Caco-2 (cell line): ENCODE data around the gene NRSN2. TPM values are rescaled to one million over a fixed set of nuclear protein-coding genes. Genes with fewer than 3 reads are reported as not detected.
"Not testable (repeated sequence)": the region's sequence is repeated elsewhere in the genome, so short reads cannot be mapped to it uniquely, and the experiment has no call there.

ENCODE experiments used
- BruUV-seq: library from RNA; stranded (reverse); fragments of 400-500 nt; replicated peaks from 2 replicates; lab custom pipeline; 2021; lab: Mats Ljungman, UMichigan
- CTCF ChIA-PET: fragments of 300-600 bp; sonication (Branson Sonifier 250); formaldehyde crosslinking; loops from one replicate; lab custom pipeline; 2022; ENCODE audit warnings: antibody characterized with exemption; lab: Charles Lee
- POLR2A ChIA-PET: fragments of 300-600 bp; sonication (Branson Sonifier 250); formaldehyde crosslinking; loops from one replicate; lab custom pipeline; 2022; ENCODE audit warnings: antibody characterized with exemption; lab: Charles Lee
- DNase-seq, 2 experiments: peaks; one replicate each; pipeline versions ENCODE4 v3.0.0 to v3.0.0-alpha.2; 2020 to 2022
- H3K27me3 ChIP-seq: replicated peaks from 2 replicates; pipeline ENCODE4 v1.6.0; 2011; ENCODE audit warnings: low read length; ENCODE audit not compliant: control insufficient read depth, insufficient read depth
- H3K36me3 ChIP-seq: 2 replicates; pipeline ENCODE4 v1.5.1; 2011; ENCODE audit warnings: low read length; ENCODE audit not compliant: control insufficient read depth, insufficient read depth
- H3K4me1 ChIP-seq: fragments of 250-450 bp; sonication (Bioruptor Pico); 2 replicates; pipeline ENCODE4 v1.5.1; 2020; ENCODE audit warnings: mild to moderate bottlenecking
- H3K4me3 ChIP-seq: 2 replicates; pipeline ENCODE4 v1.5.1; 2011; ENCODE audit warnings: low read depth, mild to moderate bottlenecking, control low read depth, low read length
- H3K9me3 ChIP-seq: fragments of 250-450 bp; sonication (Bioruptor Pico); 2 replicates; pipeline ENCODE4 v1.5.1; 2020; ENCODE audit warnings: mild to moderate bottlenecking, moderate library complexity
- H3K27ac Mint-ChIP-seq: one replicate; pipeline ENCODE4 v1.8.0; 2022; ENCODE audit warnings: mixed read lengths; ENCODE audit not compliant: unreplicated experiment
- H3K27me3 Mint-ChIP-seq: one replicate; pipeline ENCODE4 v1.8.0; 2022; ENCODE audit warnings: mixed read lengths; ENCODE audit not compliant: insufficient read depth, unreplicated experiment
- H3K36me3 Mint-ChIP-seq: one replicate; pipeline ENCODE4 v1.8.0; 2022; ENCODE audit warnings: mild to moderate bottlenecking, mixed read lengths; ENCODE audit not compliant: insufficient read depth, unreplicated experiment
- H3K4me1 Mint-ChIP-seq: one replicate; pipeline ENCODE4 v1.8.0; 2022; ENCODE audit warnings: low read depth, mixed read lengths; ENCODE audit not compliant: unreplicated experiment
- H3K4me3 Mint-ChIP-seq: one replicate; pipeline ENCODE4 v1.8.0; 2022; ENCODE audit warnings: mild to moderate bottlenecking, moderate library complexity, mixed read lengths; ENCODE audit not compliant: unreplicated experiment
- H3K9me3 Mint-ChIP-seq: one replicate; pipeline ENCODE4 v1.8.0; 2022; ENCODE audit warnings: mixed read lengths; ENCODE audit not compliant: unreplicated experiment
- CTCF ChIP-seq, 2 experiments: fragments of 200-600 bp in 1 of 2; IDR thresholded peaks; 1 replicate in 1 of 2; 2 replicates in 1 of 2; pipeline versions ENCODE4 v1.5.1 to v1.8.0; 2011 to 2022; ENCODE audit warnings: antibody characterized with exemption in 1 of 2, control low read depth in 1 of 2, inconsistent platforms in 1 of 2, low read depth in 1 of 2, low read length in 1 of 2, mild to moderate bottlenecking in 1 of 2, moderate library complexity in 1 of 2; ENCODE audit not compliant: insufficient read depth in 1 of 2, severe bottlenecking in 1 of 2, unreplicated experiment in 1 of 2
- intact Hi-C: fragments of 100-400 bp; cut with micrococcal nuclease; formaldehyde crosslinking; loops from one replicate; pipeline ENCODE4 v1.10.0; 2022; ENCODE audit not compliant: unreplicated experiment
- total RNA-seq: library from RNA; stranded (reverse); gene quantifications from 2 replicates; pipeline ENCODE4 v1.2.3, GENCODE V29; 2022

Gene NRSN2
- total RNA-seq, 1 experiment from 2014 or later: 27.5 TPM

GRCh38 chr20:388034-388994, 41.4 kb downstream of the NRSN2 start:
- no peak overlapping the region for H3K4me3 Mint-ChIP-seq
- Histone ChIP-seq H3K27me3 (no peaks in the 10 kb centered on the region), H3K4me1 (no peaks in the 10 kb centered on the region; the same call in 1 of the 2 replicates), H3K36me3 (peaks cover 6% of the 10 kb centered on the region), H3K9me3 (no peaks in the 10 kb centered on the region), H3K4me3 (no peak overlapping the region)
- no TSS peak for BruUV-seq
- ChIA-PET POLR2A (no interaction called here), CTCF (no interaction called here)
- intact Hi-C loops: no loop called here
- DNase-seq: no peak
- TF ChIP-seq CTCF (IDR thresholded peaks at IDR 0.05; ENCODE audit: insufficient read depth in 1 of 2, low read depth in 1 of 2, low read length in 1 of 2, severe bottlenecking in 1 of 2, unreplicated experiment in 1 of 2): no peak
- peaks cover 26% of the 10 kb centered on the region for H3K4me1 Mint-ChIP-seq
- H3K9me3 Mint-ChIP-seq: no peaks in the 10 kb centered on the region
- peak overlapping the region; percentile 73 for H3K27ac Mint-ChIP-seq
- H3K27me3 Mint-ChIP-seq: no peaks in the 10 kb centered on the region
- peaks cover 98% of the 10 kb centered on the region for H3K36me3 Mint-ChIP-seq

- peaks cover 98% of the 10 kb centered on the region for H3K36me3 Mint-ChIP-seq
- H3K27me3 Mint-ChIP-seq: no peaks in the 10 kb centered on the region
- TF ChIP-seq CTCF (IDR thresholded peaks at IDR 0.05; ENCODE audit: insufficient read depth in 1 of 2, low read depth in 1 of 2, low read length in 1 of 2, severe bottlenecking in 1 of 2, unreplicated experiment in 1 of 2): no peak
- H3K27me3 ChIP-seq: no peaks in the 10 kb centered on the region
- no peaks in the 10 kb centered on the region for H3K9me3 Mint-ChIP-seq
- intact Hi-C loops: no loop called here
- ChIA-PET POLR2A (no interaction called here), CTCF (interaction anchor here (2.0 kb wide), 1 partner anchor 34 kb away, joined by 7 read pairs; no protein-coding TSS in a partner anchor)
- H3K4me1 ChIP-seq: no peaks in the 10 kb centered on the region; the same call in 1 of the 2 replicates
- H3K36me3 ChIP-seq: peaks cover 6% of the 10 kb centered on the region
- DNase-seq: no peak
- no peak overlapping the region for H3K4me3 ChIP-seq
- BruUV-seq: no TSS peak
- no peaks in the 10 kb centered on the region for H3K9me3 ChIP-seq
- peaks cover 19% of the 10 kb centered on the region for H3K4me1 Mint-ChIP-seq
- peak overlapping the region; percentile 73 for H3K27ac Mint-ChIP-seq
- no peak overlapping the region for H3K4me3 Mint-ChIP-seq
These were observed 42.3 kb downstream of the NRSN2 start for GRCh38 chr20:389220-389619.

GRCh38 chr20:391041-391711, 44.3 kb downstream of the NRSN2 start:
- Histone ChIP-seq H3K4me3 (no peak overlapping the region), H3K36me3 (peaks cover 11% of the 10 kb centered on the region), H3K27me3 (no peaks in the 10 kb centered on the region), H3K9me3 (no peaks in the 10 kb centered on the region), H3K4me1 (no peaks in the 10 kb centered on the region; the same call in 1 of the 2 replicates)
- Mint-ChIP-seq H3K27me3 (no peaks in the 10 kb centered on the region), H3K36me3 (peaks cover 100% of the 10 kb centered on the region), H3K27ac (no peak overlapping the region), H3K9me3 (no peaks in the 10 kb centered on the region), H3K4me3 (no peak overlapping the region), H3K4me1 (peaks cover 15% of the 10 kb centered on the region)
- DNase-seq: no peak
- POLR2A ChIA-PET: interaction anchor here (0.5 kb wide), 1 partner anchor 11 kb away, joined by 6 read pairs; no protein-coding TSS in a partner anchor
- CTCF ChIA-PET: interaction anchor here (1.0 to 2.0 kb wide), 2 partner anchors 9 to 36 kb away, joined by 3 to 7 read pairs; no protein-coding TSS in a partner anchor
- intact Hi-C loops: no loop called here
- no peak for TF ChIP-seq CTCF (IDR thresholded peaks at IDR 0.05; ENCODE audit: insufficient read depth in 1 of 2, low read depth in 1 of 2, low read length in 1 of 2, severe bottlenecking in 1 of 2, unreplicated experiment in 1 of 2)
- BruUV-seq: no TSS peak

- DNase-seq, BruUV-seq, H3K9me3 ChIP-seq, H3K9me3 Mint-ChIP-seq, H3K27me3 Mint-ChIP-seq, intact Hi-C loops, POLR2A ChIA-PET, H3K27ac Mint-ChIP-seq, H3K4me3 ChIP-seq, H3K27me3 ChIP-seq, H3K4me3 Mint-ChIP-seq, H3K4me1 ChIP-seq: not testable (repeated sequence)
- CTCF ChIA-PET: interaction anchor here (0.7 kb wide), 1 partner anchor 47 kb away, joined by 3 read pairs; no protein-coding TSS in a partner anchor
- Mint-ChIP-seq H3K36me3 (peaks cover 100% of the 10 kb centered on the region), H3K4me1 (peaks cover 11% of the 10 kb centered on the region)
- H3K36me3 ChIP-seq: peaks cover 11% of the 10 kb centered on the region
These were observed 46.4 kb downstream of the NRSN2 start for GRCh38 chr20:393296-393695.
